A673 (cell line): ENCODE data around the gene FHDC1.

ENCODE experiments used
- EZH2 ChIP-seq: fragments of 200-600 bp; sonication (generic); IDR thresholded peaks from 2 replicates; pipeline ENCODE4 v1.6.1; 2017; ENCODE audit warnings: borderline replicate concordance, low read depth, mild to moderate bottlenecking, mixed read lengths, antibody characterized with exemption, low read length; ENCODE audit not compliant: poor library complexity, severe bottlenecking
- TF ChIP-seq, protein P1 (sequence below): fragments of 300-800, 200-600 bp; sonication (generic); conservative IDR thresholded peaks from 2 replicates; pipeline ENCODE4 v1.5.1; 2017; ENCODE audit warnings: low read depth, mild to moderate bottlenecking, antibody characterized with exemption, low read length, moderate library complexity, mixed read lengths

DNA sequence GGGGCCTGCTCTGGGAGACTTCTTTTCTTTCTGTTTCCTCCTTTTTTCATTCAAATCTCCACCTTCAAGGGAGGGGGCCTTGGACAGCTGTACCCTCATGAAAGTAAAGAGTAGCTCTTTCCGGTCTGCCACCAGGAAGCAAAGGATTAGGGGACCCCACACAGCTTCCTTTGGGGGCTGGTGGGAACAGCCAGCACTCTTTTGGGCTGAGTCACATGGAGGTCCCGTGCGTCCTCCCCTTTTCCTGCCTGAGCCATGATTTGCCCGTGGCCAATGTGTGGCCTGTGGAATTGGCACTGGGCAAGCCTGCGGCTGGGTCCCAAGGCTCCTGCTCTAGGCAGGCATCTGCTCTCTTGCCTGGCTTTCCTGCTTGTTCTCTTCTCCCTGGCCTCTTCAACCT is 65.5 kb downstream of the FHDC1 start:
- TF ChIP-seq, protein P1, sequence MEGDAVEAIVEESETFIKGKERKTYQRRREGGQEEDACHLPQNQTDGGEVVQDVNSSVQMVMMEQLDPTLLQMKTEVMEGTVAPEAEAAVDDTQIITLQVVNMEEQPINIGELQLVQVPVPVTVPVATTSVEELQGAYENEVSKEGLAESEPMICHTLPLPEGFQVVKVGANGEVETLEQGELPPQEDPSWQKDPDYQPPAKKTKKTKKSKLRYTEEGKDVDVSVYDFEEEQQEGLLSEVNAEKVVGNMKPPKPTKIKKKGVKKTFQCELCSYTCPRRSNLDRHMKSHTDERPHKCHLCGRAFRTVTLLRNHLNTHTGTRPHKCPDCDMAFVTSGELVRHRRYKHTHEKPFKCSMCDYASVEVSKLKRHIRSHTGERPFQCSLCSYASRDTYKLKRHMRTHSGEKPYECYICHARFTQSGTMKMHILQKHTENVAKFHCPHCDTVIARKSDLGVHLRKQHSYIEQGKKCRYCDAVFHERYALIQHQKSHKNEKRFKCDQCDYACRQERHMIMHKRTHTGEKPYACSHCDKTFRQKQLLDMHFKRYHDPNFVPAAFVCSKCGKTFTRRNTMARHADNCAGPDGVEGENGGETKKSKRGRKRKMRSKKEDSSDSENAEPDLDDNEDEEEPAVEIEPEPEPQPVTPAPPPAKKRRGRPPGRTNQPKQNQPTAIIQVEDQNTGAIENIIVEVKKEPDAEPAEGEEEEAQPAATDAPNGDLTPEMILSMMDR = no peak
- TF ChIP-seq EZH2 = no peak
